Loucy (cell line): ENCODE data around the gene EXOSC7.

ENCODE experiments used
- H2AFZ ChIP-seq: fragments of 200-600 bp; sonication (generic); 2 replicates; pipeline ENCODE4 v1.6.0; 2016; ENCODE audit warnings: antibody characterized with exemption, mild to moderate bottlenecking, low read length, moderate library complexity
- H3F3A ChIP-seq: fragments of 200-600 bp; 2 replicates; pipeline ENCODE4 v1.6.0; 2016; ENCODE audit warnings: antibody characterized with exemption, low read depth, mild to moderate bottlenecking
- H3K27me3 ChIP-seq: fragments of 200-600 bp; sonication (generic); 2 replicates; pipeline ENCODE4 v1.6.1; 2014; ENCODE audit warnings: low read length, mild to moderate bottlenecking; ENCODE audit not compliant: insufficient read depth, poor library complexity, severe bottlenecking
- H3K36me3 ChIP-seq: fragments of 200-600 bp; sonication (generic); 2 replicates; pipeline ENCODE4 v1.6.1; 2016; ENCODE audit warnings: low read length; ENCODE audit not compliant: insufficient read depth
- H3K4me1 ChIP-seq: fragments of 200-600 bp; sonication (generic); 2 replicates; pipeline ENCODE4 v1.5.1; 2014; ENCODE audit warnings: low read length, mild to moderate bottlenecking; ENCODE audit not compliant: insufficient read depth, poor library complexity, severe bottlenecking
- H3K4me2 ChIP-seq: fragments of 200-600 bp; sonication (generic); 2 replicates; pipeline ENCODE4 v1.6.0; 2014; ENCODE audit warnings: antibody characterized with exemption, low read length, low read depth, mild to moderate bottlenecking; ENCODE audit not compliant: poor library complexity, severe bottlenecking
- H3K4me3 ChIP-seq: fragments of 200-600 bp; sonication (generic); 2 replicates; pipeline ENCODE4 v1.5.1; 2014; ENCODE audit warnings: low read length, mild to moderate bottlenecking, mixed read lengths; ENCODE audit not compliant: poor library complexity, severe bottlenecking
- H3K79me2 ChIP-seq: fragments of 200-600 bp; sonication (generic); 2 replicates; pipeline ENCODE4 v1.6.1; 2014; ENCODE audit warnings: low read length; ENCODE audit not compliant: insufficient read depth
- H3K9ac ChIP-seq: fragments of 200-600 bp; sonication (generic); 2 replicates; pipeline ENCODE4 v1.6.0; 2014; ENCODE audit warnings: mild to moderate bottlenecking, low read depth, low read length, moderate library complexity; ENCODE audit not compliant: poor library complexity, severe bottlenecking
- H3K9me2 ChIP-seq: fragments of 200-600 bp; sonication (generic); replicated peaks from 2 replicates; pipeline ENCODE4 v1.6.1; 2016; ENCODE audit warnings: low read depth, low read length, mixed read lengths
- H3K9me3 ChIP-seq: fragments of 200-600 bp; sonication (generic); 2 replicates; pipeline ENCODE4 v1.6.1; 2014; ENCODE audit warnings: mild to moderate bottlenecking, antibody characterized with exemption, low read length, low read depth; ENCODE audit not compliant: insufficient read depth
- H4K20me1 ChIP-seq: fragments of 200-600 bp; sonication (generic); 2 replicates; pipeline ENCODE4 v1.6.0; 2014; ENCODE audit warnings: antibody characterized with exemption, low read length, mild to moderate bottlenecking; ENCODE audit not compliant: insufficient read depth, poor library complexity, severe bottlenecking
- CTCF ChIP-seq: fragments of 200-600 bp; sonication (generic); conservative IDR thresholded peaks from 2 replicates; pipeline ENCODE4 v1.5.1; 2014; ENCODE audit warnings: mild to moderate bottlenecking, antibody characterized with exemption, low read length
- EZH2phosphoT487 ChIP-seq: fragments of 200-600 bp; IDR thresholded peaks from 2 replicates; pipeline ENCODE4 v1.6.1; 2018; ENCODE audit warnings: antibody characterized with exemption, mild to moderate bottlenecking, moderate library complexity, borderline replicate concordance

Gene EXOSC7

GRCh38 chr3:44992555-44993470 is 16.8 kb downstream of the EXOSC7 start:
- no peaks in the 10 kb centered on the region for H3K9me2 ChIP-seq
- peaks cover 16% of the 10 kb centered on the region for H4K20me1 ChIP-seq
- H3K9ac ChIP-seq: no peak overlapping the region
- H3K4me3 ChIP-seq: no peak overlapping the region
- H3F3A ChIP-seq: no peaks in the 10 kb centered on the region
- H3K36me3 ChIP-seq: peaks cover 68% of the 10 kb centered on the region; the same call in 1 of the 2 replicates
- no peaks in the 10 kb centered on the region for H3K27me3 ChIP-seq
- no peaks in the 10 kb centered on the region for H3K4me1 ChIP-seq
- H2AFZ ChIP-seq: no peak overlapping the region
- peaks cover 26% of the 10 kb centered on the region; the same call in 1 of the 2 replicates for H3K79me2 ChIP-seq
- no peak overlapping the region for H3K4me2 ChIP-seq
- H3K9me3 ChIP-seq: no peaks in the 10 kb centered on the region
- TF ChIP-seq CTCF: peak; percentile 96
- no peak for TF ChIP-seq EZH2phosphoT487

GRCh38 chr3:44993471-44994205 is 17.6 kb downstream of the EXOSC7 start:
- Histone ChIP-seq H3K27me3 (no peaks in the 10 kb centered on the region), H2AFZ (no peak overlapping the region), H3K36me3 (peaks cover 74% of the 10 kb centered on the region; the same call in 1 of the 2 replicates), H3K4me2 (no peak overlapping the region), H3K9me2 (no peaks in the 10 kb centered on the region), H3K79me2 (peaks cover 21% of the 10 kb centered on the region; the same call in 1 of the 2 replicates), H3K4me3 (no peak overlapping the region), H3K9me3 (no peaks in the 10 kb centered on the region), H3K4me1 (no peaks in the 10 kb centered on the region), H3K9ac (no peak overlapping the region), H3F3A (no peaks in the 10 kb centered on the region), H4K20me1 (peaks cover 11% of the 10 kb centered on the region)
- TF ChIP-seq EZH2phosphoT487: no peak
- no peak for TF ChIP-seq CTCF

DNA sequence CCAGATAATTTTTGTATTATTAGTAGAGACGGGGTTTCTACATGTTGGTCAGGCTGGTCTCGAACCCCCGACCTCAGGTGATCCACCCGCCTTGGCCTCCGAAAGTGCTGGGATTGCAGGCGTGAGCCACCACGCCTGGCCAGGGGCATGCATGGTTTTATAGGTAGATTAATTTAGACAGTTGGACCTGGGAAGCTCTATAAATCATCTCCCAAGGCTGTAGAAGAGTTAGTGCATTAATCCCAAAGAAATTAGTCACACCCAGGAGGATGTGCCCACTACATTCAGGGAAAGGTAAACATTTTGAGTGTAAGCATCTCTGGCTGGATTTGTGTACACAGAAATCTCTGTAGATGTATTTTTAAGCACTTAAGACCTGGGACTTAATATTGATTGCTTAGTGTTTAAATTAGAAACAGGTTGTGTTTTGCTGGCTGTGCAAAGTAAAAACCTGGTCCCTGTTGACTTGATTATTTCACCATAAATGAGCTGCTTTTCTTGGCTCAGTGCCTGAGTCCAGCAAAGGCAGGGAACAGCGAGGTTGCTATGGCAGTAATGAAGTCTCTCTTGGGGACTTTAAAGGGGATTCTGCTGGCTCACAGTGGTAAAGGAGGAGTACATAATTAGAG is 19.2 kb downstream of the EXOSC7 start:
- Histone ChIP-seq H3F3A (no peaks in the 10 kb centered on the region), H3K9me2 (no peaks in the 10 kb centered on the region), H3K9me3 (no peaks in the 10 kb centered on the region), H4K20me1 (peaks cover 9% of the 10 kb centered on the region), H3K27me3 (no peaks in the 10 kb centered on the region), H3K4me2 (no peak overlapping the region), H3K9ac (no peak overlapping the region), H3K36me3 (peaks cover 82% of the 10 kb centered on the region), H3K79me2 (peaks cover 13% of the 10 kb centered on the region; the same call in 1 of the 2 replicates), H3K4me3 (no peak overlapping the region), H2AFZ (no peak overlapping the region), H3K4me1 (no peaks in the 10 kb centered on the region)
- no peak for TF ChIP-seq EZH2phosphoT487
- TF ChIP-seq CTCF: no peak
